D721Med (cell line): ENCODE measurements around the gene CLDN1.

Experiments used
- DNase-seq: peaks from one replicate; pipeline ENCODE4 v3.0.0; 2011; ENCODE audit warnings: low spot score; ENCODE audit not compliant: insufficient read length
- FAIRE-seq: peaks from 2 replicates; lab custom pipeline; 2011; peaks lifted over from hg19 to GRCh38; lab: Jason Lieb, UNC
- TF ChIP-seq, protein P1 (sequence below): IDR thresholded peaks from 2 replicates; pipeline ENCODE4 v1.5.1; 2012; ENCODE audit warnings: mild to moderate bottlenecking, control low read depth; ENCODE audit not compliant: insufficient read depth; ENCODE audit errors: missing control alignments

Gene CLDN1

DNA sequence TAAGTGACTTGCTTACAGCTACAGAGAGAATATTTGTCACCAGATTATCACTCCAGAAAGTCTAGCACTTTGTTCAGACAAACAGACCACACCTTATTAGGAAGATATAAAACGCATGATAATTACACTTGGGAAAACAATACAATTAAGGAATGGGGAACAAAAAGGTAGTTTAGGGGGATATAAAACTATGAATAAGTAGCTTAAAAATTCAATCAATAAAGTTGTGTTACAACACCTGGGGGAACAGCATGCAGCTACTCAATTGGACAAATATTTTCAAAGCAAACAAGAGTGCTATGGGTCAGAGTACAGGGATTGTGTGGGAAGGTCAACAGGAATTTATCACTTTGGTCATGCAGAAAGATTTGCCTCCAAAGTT lies 15.1 kb downstream of the CLDN1 start:
- no peak for FAIRE-seq
- TF ChIP-seq, protein P1, sequence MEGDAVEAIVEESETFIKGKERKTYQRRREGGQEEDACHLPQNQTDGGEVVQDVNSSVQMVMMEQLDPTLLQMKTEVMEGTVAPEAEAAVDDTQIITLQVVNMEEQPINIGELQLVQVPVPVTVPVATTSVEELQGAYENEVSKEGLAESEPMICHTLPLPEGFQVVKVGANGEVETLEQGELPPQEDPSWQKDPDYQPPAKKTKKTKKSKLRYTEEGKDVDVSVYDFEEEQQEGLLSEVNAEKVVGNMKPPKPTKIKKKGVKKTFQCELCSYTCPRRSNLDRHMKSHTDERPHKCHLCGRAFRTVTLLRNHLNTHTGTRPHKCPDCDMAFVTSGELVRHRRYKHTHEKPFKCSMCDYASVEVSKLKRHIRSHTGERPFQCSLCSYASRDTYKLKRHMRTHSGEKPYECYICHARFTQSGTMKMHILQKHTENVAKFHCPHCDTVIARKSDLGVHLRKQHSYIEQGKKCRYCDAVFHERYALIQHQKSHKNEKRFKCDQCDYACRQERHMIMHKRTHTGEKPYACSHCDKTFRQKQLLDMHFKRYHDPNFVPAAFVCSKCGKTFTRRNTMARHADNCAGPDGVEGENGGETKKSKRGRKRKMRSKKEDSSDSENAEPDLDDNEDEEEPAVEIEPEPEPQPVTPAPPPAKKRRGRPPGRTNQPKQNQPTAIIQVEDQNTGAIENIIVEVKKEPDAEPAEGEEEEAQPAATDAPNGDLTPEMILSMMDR, result no peak
- DNase-seq, result no peak

DNA sequence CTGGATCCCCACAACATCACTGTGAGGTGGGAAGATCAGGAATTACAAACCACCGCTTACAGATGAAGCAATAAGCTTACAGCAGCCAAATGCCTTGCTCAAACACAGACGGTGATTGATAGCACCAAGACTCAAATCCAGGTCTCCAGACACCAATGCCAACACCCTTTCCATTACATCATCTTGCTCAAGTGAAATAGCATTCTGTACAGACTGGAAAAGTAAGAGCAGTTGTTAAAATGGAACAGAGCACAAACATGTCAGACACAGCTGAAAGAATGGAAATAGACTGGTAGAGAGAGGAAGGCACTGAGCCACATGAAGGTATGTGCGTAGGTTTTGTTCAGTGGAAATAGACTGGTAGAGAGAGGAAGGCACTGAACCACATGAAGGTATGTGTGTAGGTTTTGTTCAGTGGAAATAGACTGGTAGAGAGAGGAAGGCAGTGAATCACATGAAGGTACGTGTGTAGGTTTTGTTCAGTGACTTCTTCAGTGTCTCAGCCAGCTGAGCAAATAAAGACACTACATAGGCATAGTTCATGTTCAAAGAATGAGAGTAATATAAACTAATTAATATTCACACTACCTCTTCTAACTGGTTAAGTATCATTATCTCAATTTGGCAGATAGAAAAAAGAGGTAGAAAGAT lies 15.6 kb downstream of the CLDN1 start:
- TF ChIP-seq, protein P1, result no peak
- FAIRE-seq, result peak; percentile 38

DNA sequence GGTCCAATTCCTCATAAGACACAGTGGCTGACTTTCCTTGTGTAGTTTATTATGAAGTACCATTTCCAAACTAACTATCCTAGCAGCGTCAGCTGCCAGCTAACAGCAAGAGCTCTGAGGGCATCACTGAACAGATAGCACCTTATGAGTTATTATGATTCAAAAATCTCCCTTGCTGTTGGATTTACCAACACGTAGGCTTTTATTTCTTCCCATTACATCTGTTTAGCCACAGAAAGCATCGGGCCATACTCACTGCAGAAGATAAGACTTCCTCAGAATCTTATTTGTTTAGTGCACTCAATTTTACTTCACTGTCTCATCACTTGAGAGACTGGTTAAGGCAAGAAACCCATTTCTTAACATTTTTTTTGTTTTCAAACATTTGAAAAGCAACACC lies 16.2 kb downstream of the CLDN1 start:
- TF ChIP-seq, protein P1, result no peak
- FAIRE-seq (no peak), DNase-seq (no peak)

More for the DNA sequence above, 15.6 kb downstream of the CLDN1 start:
- DNase-seq, result no peak

DNA sequence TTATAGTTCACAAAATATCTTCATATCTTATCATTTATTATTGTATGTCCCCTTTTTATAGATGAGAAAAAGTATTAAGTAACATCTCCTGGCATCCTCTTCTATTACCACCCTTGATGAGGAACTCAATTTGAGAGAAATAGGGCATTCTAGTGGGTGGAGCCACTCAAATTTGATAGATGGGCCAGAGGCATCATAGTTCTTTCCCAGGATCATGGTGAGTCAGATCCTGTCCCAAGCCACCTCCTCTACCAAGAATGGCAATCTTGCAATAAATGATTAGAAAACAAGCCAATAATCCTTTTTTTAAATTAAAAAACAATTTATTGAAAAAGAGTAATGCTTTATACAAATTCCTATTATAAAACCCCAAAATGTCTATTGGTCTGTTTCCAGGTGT lies 16.8 kb downstream of the CLDN1 start:
- DNase-seq, result no peak
- no peak for FAIRE-seq
- TF ChIP-seq, protein P1, result no peak

DNA sequence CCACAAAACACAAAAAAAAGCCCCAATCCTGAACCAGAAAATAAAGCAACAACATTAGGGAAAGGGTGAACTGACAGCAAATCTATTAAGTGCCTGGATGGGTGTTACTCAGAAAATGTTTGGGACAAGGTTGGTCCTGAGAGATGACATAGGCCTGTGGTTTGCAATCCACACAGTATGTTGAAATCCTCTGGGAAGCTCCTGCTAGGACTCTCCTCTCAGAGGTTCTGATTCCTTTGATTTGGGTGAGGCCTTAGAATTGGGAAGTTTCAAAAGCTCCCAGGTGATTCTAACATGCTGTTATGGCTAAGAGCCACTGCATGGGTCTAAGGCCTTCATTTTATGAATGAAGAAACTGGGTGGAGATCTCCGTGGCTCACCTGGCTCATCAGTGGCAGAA lies 18.4 kb downstream of the CLDN1 start:
- no peak for DNase-seq
- FAIRE-seq, result no peak
- TF ChIP-seq, protein P1, result no peak

DNA sequence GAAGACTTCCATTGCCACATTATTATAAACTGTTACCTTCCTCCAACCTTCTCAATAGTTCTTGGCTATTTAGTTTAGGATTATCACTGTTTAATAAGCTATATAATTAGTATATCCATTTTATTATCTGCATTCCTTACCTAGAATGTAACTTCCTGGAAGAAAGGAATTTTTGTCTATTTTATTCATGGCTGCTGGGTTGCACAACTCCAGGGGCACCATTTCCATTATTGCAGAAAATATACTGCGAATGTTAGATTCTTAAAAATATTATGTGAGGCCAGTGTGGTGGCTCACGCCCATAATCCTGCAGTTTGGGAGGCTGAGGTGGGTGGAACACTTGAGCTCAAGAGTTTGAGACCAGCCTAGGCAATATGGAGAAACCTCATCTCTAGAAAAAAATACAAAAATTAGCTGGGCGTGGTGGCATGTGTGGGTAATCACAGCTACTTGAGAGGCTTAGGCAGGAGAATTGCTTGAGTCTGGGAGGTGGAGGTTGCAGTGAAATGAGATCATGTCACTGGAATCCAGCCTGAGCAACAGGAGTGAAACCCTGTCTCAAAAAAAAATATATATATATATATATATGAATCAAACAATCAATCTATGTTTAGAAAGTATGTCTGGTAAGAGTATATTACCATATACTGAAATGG lies 19.9 kb downstream of the CLDN1 start:
- FAIRE-seq (no peak), DNase-seq (no peak)
- TF ChIP-seq, protein P1, result no peak

DNA sequence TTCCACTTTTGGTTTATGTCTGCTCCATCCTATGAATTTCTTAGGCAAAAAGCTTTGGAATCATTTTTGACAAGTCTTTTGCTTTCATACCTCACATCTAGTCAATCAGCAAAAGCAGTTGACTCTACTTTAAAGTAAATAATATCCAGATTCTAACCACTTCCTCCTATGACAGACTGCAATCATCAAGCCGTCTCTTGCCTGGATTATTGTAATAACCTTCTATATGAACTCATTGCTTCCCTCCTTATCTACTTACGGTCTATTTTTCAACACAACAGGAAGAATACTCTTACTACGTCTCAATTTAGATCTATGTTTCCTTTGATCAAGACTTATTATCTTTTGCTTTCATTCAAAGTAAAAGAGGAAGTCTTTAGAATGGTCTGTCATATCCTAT lies 20.7 kb downstream of the CLDN1 start:
- DNase-seq, result no peak
- no peak for FAIRE-seq
- TF ChIP-seq, protein P1, result no peak
